Renal cortex interstitium (tissue), 11 donors: ENCODE measurements around the gene KRTAP17-1. TPM values are rescaled to one million over a fixed set of nuclear protein-coding genes. Genes with fewer than 3 reads are reported as not detected.

Source experiments
- DNase-seq, 11 donors: peaks; one replicate each; pipeline ENCODE4 v3.0.0-alpha.2; 2013; ENCODE audit warnings: low read depth in 9 of 11, low spot score in 4 of 11; ENCODE audit errors: extremely low read depth in 1 of 11
- polyA plus RNA-seq, 3 donors: library from polyadenylated mRNA; unstranded; fragments of 120-200 nt; gene quantifications; one replicate each; pipeline ENCODE4 v1.2.1, GENCODE V29; 2013; ENCODE audit not compliant: insufficient read length in 3 of 3

The KRTAP17-1 gene
- polyA plus RNA-seq, 3 donors: 0.17 TPM; not detected in 2

DNA sequence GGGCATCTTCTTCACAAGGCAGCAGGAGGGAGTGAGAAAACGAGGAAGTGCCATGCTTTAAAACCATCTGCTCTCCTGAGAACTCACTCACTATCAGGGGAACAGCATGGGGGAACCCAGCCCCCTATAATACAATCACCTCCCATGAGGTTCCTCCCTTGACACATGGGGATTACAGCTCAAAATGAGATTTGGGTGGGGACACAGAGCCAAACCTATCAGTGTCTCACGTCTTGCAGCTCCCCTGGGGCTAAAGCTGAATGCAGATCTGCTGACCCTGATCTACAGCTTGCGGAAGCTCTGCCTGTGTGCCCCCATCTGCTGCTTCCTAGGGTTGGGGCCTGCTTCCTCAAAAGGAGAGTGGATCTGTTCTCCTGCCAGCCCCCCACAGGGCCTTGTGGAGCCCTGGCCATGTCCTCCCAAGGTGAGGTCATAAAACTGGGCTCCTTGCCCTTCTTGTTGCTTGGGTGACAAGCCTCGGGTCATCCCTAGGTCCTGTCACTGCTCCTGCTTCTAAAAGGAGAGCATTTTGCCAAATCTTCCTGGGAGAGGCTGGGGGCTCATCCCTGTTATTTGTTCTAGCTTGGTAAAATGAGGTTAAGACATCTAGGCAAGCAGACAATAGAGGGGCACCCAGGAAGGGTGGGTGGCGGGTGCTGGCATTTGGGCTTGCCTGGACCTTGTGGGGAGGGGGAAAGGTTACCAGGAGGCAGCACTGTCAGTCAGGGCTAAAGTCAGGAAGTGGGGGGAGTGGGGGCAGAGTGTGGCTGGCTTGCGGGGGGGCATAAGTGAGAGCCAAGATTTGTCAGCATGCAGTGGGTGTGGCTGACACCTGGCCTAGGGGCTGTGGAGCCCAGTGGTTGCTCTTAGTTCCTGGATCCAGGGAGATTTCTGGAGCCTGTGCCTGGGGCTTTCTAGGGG lies 19.1 kb upstream of the KRTAP17-1 start:
- DNase-seq: no peak

DNA sequence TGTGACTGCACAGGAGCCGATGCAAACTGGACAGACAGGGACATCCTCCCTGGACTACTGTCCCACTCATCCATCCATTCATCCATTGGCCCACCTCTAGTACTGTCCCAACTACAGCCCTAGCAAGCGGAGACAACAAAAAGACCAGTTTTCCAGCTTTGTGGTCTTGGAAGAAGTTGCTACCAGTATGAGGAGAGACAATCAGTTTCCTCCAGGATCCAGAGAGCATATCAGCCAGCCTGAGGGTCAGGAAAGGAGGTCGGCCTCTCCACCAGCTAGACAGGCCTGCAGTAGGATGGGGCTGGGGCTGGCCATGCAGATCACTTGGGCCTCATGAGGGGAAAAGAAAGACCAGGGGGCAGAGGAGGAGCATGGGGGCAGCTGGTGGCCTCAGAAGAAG lies 18.3 kb upstream of the KRTAP17-1 start:
- no peak for DNase-seq

DNA sequence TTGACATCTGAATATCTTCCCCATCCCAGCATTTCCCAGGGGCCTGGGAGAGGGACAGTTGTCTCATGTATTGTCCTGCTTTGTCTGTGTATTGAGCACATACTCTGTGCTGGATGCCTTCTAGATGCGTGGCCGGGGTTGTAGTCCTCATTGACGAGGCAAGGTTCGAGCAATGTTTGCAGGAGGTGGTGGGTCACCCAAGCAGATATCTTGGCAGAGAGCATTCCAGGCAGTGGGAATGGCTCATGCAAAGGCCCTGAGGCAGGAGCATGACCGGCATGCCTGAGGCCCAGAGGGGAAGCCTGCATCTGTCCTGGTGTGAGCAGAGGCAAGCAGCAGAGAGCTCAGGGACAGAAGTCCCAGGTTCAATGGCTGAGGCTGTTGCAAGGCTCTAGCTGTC lies 17.6 kb upstream of the KRTAP17-1 start:
- no peak for DNase-seq

DNA sequence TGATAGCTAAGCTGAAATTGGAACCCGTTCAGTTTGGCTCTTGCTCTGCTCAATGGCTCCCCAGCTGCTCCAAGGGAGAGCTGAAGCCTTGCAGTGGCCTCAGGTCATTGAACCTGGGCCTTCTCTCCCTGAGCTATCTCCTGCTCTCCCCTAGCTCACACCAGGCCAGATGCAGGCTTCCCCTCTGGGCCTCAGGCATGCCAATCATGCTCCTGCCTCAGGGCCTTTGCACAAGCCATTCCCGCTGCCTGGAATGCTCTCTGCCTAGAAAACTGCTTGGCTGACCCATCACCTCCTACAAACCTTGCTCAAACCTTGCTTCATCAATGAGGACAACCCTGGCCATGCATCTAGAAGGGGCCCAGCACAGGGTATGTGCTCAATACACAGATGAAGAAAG lies 16.7 kb upstream of the KRTAP17-1 start:
- DNase-seq: no peak

DNA sequence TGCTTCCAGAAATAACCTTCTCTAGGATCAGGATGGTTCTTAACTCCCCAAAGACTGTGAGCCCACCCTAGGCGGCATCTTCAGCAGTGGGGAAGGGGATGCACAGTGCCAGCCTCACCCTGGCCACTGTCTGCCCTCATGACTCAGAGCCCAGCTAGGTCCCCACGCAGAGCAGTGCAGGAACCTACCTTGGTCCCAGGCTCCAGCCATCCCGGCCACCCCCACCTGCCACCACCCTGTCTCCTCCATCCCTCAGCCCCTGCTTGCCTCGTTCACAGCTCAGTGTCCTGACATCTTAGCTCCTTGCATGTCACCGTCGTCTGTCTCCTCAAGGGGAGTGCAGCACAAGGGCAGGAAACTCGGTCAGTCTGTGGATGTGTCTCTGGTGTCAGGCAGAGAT lies 16.1 kb upstream of the KRTAP17-1 start:
- no peak for DNase-seq

DNA sequence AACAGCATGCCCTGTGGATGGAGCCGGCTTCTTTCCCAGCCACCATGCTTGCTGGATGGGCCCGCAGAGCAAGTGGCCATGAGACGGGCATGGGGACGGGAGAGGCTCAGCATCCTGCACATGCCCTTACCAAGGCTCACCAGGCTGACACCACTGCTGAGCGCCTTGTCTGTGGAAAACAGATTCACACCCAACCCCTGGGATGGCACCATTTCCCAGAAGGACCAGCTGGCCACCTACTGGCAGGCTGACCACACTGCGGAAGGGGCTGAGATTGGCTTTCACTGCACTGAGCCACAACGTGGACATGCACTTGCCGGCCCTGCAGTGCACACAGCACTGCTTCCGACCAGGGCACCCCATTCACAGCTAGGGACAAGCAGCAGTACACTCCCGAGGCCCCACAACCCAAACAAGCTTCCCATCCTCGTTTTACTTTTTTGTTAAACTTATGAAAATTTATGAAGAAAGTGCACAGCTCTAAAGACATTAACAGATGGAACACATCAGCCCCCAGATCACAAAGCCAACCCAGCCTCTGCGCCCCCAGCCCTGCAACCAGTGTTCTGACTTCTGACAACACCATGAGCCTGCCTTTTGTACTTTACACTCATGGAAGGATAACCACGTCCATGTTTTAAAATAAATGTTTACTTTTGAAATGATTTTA lies 13.9 kb upstream of the KRTAP17-1 start:
- DNase-seq: no peak

- DNase-seq: no peak
These were observed 12.7 kb upstream of the KRTAP17-1 start for GRCh38 chr17:41328207-41328606.

GRCh38 chr17:41327411-41328120 lies 12.1 kb upstream of the KRTAP17-1 start:
- no peak for DNase-seq

DNA sequence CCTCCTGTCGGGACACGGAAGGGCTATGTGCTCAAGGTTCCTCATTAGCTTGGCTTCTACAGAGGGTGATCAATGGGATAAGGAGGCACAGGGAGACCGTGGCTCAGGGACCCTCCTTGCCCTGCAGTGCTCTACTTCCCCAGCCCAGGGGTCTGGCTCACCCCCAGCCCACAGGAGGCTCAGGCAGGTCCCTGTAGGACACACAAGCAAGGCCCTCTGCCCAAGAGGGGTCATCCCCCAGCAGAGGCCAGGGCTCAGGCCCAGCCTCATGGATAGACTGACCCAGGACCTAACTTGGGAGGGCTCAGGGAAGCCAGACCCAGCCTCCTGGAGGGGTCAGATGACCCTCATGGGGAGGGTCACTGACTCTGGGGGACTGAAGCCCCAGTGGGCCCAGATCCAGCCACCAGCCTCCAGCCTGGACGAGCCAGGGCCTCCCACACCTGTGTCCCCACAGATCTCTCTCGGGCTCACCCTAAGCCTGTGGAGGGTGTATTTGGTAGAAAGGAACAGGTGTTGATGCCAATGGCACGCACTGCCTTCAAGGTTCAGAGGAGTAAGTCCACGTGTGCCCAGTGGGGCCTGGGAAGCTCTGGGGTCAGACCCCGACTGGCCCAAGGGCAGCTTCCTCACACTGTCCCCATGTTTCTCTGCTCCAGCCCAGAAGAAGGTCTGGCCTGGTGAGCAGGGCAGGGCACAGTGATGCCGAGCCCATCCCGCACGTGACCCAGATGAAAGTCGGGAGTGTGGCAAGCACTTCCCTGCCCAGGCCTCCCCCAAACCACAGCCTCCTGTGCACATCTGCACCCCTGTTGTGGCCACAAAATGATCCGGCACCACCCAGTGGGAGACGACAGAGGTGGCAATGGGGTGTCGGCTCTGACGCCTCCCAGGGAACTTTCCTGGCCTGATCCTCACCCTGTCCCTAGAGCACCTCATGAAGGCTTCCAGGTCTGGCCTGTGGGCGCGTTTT lies 10.9 kb upstream of the KRTAP17-1 start:
- no peak for DNase-seq

GRCh38 chr17:41325611-41326010 lies 10.1 kb upstream of the KRTAP17-1 start:
- DNase-seq: no peak

GRCh38 chr17:41325126-41325525 lies 9.6 kb upstream of the KRTAP17-1 start:
- no peak for DNase-seq

GRCh38 chr17:41324180-41325075 lies 8.9 kb upstream of the KRTAP17-1 start:
- no peak for DNase-seq

DNA sequence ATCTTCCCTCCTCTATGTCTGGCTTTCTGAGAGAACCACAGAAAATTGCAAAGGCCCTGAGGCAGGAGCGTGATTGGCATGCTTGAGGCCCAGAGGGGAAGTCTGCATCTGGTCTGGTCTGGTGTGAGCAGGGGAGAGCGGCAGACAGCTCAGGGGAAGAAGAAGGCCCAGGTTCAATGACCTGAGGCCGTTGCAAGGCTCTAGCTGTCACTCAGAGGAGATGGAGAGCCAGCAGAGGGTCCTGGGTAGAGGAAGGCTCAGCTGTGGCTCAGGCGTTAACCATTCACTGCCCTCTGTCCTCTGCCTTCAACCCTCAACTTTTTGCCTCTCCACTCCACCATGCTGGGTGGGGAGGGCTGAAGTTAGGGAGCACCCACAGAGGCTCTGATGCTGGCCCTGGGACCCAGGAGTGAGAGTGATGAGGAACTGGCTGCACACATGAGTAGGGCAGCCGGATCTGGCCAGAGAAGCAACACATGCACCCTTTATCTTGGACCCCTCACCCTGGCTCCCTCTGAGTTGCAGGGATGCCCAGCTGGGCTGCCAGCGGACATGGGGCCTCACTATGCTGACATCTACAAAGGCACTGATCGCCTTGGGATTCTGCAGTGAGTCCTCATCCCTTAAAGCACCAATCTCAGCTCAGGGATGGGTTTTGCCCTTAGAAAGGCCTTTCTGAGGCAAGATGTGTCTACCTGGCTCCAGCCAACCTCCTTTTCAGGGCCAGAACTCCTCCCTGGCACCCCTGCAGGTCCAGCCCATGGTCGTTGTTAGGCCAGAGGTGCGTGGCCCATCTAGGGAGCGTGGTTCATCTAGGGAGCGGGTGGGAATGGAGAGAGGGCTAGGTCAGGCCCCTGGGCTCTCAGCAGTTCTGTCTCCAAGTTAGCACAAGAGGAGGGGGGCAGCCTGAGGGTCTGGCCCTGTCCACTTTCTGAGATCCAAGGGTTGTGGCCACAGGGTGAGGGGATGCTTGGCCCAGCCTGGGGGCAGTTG lies 7.7 kb upstream of the KRTAP17-1 start:
- DNase-seq: no peak

GRCh38 chr17:41322094-41322902 lies 6.8 kb upstream of the KRTAP17-1 start:
- peak in 1 of 11 donors; percentile 45 for DNase-seq

GRCh38 chr17:41318231-41318630 lies 2.7 kb upstream of the KRTAP17-1 start:
- DNase-seq: no peak
